ENCODE results near the gene IQCC.
"Not testable (repeated sequence)": the region's sequence is repeated elsewhere in the genome, so short reads cannot be mapped to it uniquely, and the experiment has no call there.

The IQCC gene

GRCh38 chr1:32205401-32206370 lies at the start of gene IQCC:
TSS of gene IQCC (plus strand) at chr1:32205671. CDS start at chr1:32205682, 11 bp downstream.
- no peak for FAIRE-seq

DNA sequence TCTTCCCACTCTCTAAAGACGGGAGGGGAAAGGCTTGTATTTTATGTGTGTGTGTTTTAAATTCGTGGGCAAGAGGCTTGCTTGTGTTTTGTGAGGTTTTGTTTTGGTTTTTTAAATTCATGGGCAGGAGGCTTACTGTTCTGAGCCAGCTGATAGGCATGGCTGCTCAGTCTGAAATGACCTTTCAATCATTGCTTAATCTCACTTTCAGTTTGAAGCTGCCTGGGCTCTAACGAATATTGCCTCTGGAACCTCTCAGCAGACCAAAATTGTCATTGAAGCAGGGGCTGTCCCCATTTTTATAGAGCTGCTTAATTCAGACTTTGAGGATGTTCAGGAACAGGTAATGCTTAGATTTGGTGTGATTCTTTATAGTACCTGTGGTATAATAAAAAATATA lies 46.3 kb upstream of the IQCC start:
- FAIRE-seq: no peak

- no peak for FAIRE-seq
These were observed 42.1 kb upstream of the IQCC start for GRCh38 chr1:32163405-32163804.

GRCh38 chr1:32165633-32166032 lies 39.8 kb upstream of the IQCC start:
- FAIRE-seq: not testable (repeated sequence)

GRCh38 chr1:32170991-32171390 lies 34.5 kb upstream of the IQCC start:
- FAIRE-seq: no peak

- no peak for FAIRE-seq
These were observed 32.7 kb upstream of the IQCC start for GRCh38 chr1:32172621-32173245.

- FAIRE-seq: no peak
These were observed 26.9 kb upstream of the IQCC start for GRCh38 chr1:32178380-32179192.

DNA sequence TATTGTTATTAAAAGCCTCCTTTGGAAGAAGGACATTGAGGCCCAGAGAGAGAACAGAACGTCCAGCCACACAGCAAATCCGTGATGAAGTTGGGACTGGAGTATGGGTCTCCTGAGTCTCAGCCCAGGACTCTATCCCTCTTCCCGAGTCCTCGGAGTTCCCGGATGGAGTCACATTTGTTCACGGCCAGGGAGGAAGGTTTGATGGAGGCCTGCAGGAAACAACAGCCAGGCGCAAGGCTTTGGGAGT lies 26.4 kb upstream of the IQCC start:
- no peak for FAIRE-seq

GRCh38 chr1:32179443-32180185 lies 25.9 kb upstream of the IQCC start, which contains the start of gene TXLNA:
TSS of gene TXLNA (plus strand) at chr1:32179675. CDS start at chr1:32180346, 671 bp downstream.
- FAIRE-seq: no peak

- no peak for FAIRE-seq
These were observed 25.0 kb upstream of the IQCC start for GRCh38 chr1:32180186-32181060.

- no peak for FAIRE-seq
These were observed 24.4 kb upstream of the IQCC start for GRCh38 chr1:32181065-32181464.

GRCh38 chr1:32181563-32181962 lies 23.9 kb upstream of the IQCC start:
- FAIRE-seq: no peak

GRCh38 chr1:32182060-32182459 lies 23.4 kb upstream of the IQCC start:
- FAIRE-seq: no peak

GRCh38 chr1:32184650-32185049 lies 20.8 kb upstream of the IQCC start:
- FAIRE-seq: no peak

DNA sequence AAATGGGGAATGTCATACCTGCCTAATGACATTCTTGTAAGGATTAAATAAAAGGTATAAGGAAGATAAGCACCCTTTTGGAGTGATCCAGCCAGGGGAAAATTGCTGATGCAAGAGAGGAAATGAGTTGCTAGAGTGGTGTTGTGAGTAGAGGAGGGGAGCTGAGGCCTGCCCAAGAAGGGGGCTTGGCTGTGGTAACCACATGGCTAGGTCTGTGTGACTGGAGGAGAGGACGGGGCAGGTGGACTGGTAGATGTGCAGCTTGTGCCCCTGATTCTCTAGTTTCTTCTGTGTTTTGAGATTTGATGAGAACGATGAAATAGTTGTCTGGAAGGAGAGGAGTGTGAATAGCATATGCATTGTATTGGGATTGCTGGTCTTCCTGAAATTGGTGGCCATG lies 19.4 kb upstream of the IQCC start:
- no peak for FAIRE-seq

DNA sequence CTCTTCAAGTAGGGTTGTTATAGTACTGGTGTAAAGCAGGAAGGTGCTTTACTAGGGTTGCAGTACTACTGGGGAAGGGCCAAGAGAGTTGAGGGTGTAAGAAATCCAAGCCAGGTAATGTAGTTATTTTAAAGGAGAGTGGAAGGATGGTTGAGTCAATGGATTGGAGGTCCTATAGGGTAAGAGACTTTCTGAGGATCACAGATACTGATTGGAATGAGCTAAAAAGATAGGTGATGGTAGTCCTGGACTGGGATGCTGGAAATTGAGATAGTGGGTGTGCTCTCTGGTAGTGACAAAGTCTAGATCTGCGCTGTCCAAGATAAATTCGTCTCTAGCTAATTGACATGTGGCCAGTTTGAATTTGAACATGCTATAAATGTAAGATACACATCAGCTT lies 19.0 kb upstream of the IQCC start:
- FAIRE-seq: no peak

- FAIRE-seq: no peak
These were observed 17.6 kb upstream of the IQCC start for GRCh38 chr1:32187850-32188249.

DNA sequence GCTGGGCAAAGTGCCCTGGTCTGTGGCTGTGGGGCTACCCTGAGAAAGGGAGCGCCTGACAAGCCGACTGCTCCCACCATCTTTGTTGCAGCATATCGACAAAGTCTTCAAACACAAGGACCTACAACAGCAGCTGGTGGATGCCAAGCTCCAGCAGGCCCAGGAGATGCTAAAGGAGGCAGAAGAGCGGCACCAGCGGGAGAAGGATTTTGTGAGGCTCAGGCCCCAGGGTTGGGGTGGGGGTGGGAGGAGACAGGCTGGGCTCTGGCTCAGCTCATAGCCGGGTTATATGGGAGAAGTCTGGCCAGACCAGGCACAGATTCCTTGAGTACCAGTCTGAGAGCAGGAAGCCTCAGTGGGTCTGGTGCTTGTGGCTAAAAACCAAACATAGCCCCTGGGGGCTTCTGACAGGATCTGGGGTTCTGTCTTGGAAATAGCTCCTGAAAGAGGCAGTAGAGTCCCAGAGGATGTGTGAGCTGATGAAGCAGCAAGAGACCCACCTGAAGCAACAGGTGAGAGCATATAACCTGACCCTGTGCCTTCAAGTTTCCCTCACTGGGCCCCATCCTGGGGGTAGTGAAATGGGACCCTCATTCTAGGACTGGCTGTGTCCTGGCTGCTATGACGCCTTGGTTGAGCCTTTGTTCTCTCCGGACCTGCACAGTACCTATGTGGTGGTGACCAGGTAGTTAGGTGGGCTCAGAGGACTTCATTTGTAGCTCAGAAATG lies 13.1 kb upstream of the IQCC start:
- FAIRE-seq: no peak

GRCh38 chr1:32194984-32195383 lies 10.5 kb upstream of the IQCC start:
- no peak for FAIRE-seq

DNA sequence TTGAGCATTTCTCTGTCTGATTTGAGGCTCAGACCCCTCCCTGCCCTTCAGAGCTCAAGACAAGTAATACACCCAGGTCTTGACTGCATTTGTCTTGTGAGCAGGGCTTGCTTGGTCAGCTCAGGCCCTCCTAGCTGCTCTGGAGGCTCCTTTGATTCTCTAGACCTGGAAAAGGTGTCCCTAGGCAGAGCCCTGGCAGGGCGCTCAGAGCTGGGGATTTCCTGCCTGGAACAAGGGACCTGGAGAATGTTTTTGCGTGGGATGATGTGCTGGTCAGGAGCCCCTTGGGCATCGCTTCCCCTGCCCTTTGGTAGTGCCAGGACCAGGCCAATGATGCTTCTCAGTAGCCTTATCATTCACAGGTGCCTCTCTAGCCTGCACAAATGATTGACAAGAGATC lies 9.9 kb upstream of the IQCC start:
- FAIRE-seq: no peak

Data from colon (tissue), 2 donors.